GM03348 (cell line): Measurements from ENCODE around the gene FCER1G.

Source experiments
- DNase-seq: peaks from one replicate; pipeline ENCODE4 v3.0.0; 2012; ENCODE audit warnings: low spot score

FCER1G gene

GRCh38 chr1:161215076-161215475 is at the start of gene FCER1G:
TSS of gene FCER1G (plus strand) at chr1:161215295. CDS start at chr1:161215322, 27 bp downstream.
- DNase-seq = no peak

- peak; percentile 93 for DNase-seq
These were observed 49.1 kb upstream of the FCER1G start, which contains the start of gene PPOX for GRCh38 chr1:161165742-161166668. TSS of gene PPOX (plus strand) at chr1:161166426. CDS start at chr1:161166848, 422 bp downstream.

- DNase-seq = peak; percentile 7
These were observed 48.2 kb upstream of the FCER1G start for GRCh38 chr1:161166669-161167548.

GRCh38 chr1:161168906-161169305 is 46.2 kb upstream of the FCER1G start:
- DNase-seq = no peak

GRCh38 chr1:161171191-161171590 is 43.9 kb upstream of the FCER1G start:
- no peak for DNase-seq

GRCh38 chr1:161171696-161172095 is 43.4 kb upstream of the FCER1G start:
- DNase-seq = no peak

GRCh38 chr1:161172349-161172748 is 42.7 kb upstream of the FCER1G start:
- no peak for DNase-seq

- DNase-seq = peak; percentile 88
These were observed 42.2 kb upstream of the FCER1G start for GRCh38 chr1:161172776-161173376.

- no peak for DNase-seq
These were observed 41.4 kb upstream of the FCER1G start for GRCh38 chr1:161173711-161174110.

- DNase-seq = no peak
These were observed 40.2 kb upstream of the FCER1G start for GRCh38 chr1:161174911-161175310.

GRCh38 chr1:161175771-161176453 is 39.2 kb upstream of the FCER1G start:
- DNase-seq = no peak

GRCh38 chr1:161176468-161177111 is 38.5 kb upstream of the FCER1G start:
- no peak for DNase-seq

- peak; percentile 97 for DNase-seq
These were observed 37.8 kb upstream of the FCER1G start, which contains the start of gene B4GALT3 for GRCh38 chr1:161177112-161177935. TSS of gene B4GALT3 (minus strand) at chr1:161177507. CDS start at chr1:161176060, 1,447 bp downstream.

GRCh38 chr1:161177936-161178244 is 37.2 kb upstream of the FCER1G start:
- no peak for DNase-seq

GRCh38 chr1:161179698-161180097 is 35.4 kb upstream of the FCER1G start:
- no peak for DNase-seq

GRCh38 chr1:161180639-161181038 is 34.5 kb upstream of the FCER1G start:
- DNase-seq = no peak

- peak; percentile 44 for DNase-seq
These were observed 32.9 kb upstream of the FCER1G start for GRCh38 chr1:161182214-161182613.

- peak; percentile 83 for DNase-seq
These were observed 29.8 kb upstream of the FCER1G start for GRCh38 chr1:161185282-161185682.

- DNase-seq = no peak
These were observed 29.3 kb upstream of the FCER1G start for GRCh38 chr1:161185732-161186311.

GRCh38 chr1:161187311-161187710 is 27.8 kb upstream of the FCER1G start:
- no peak for DNase-seq
